Stimulated activated CD4-positive, alpha-beta T cell treated with anti-CD3 and anti-CD28 coated beads, Interleukin-1b, Interleukin-23, amount 100 ng/mL, for 24 hours (primary cell): ENCODE measurements around the gene MRTFA.
"Not testable (repeated sequence)": the region's sequence is repeated elsewhere in the genome, so short reads cannot be mapped to it uniquely, and the experiment has no call there.

Source experiments
- DNase-seq, 4 experiments: peaks; one replicate each; pipeline ENCODE4 v3.0.0-alpha.2; 2020; ENCODE audit warnings: low read depth in 4 of 4, low spot score in 1 of 4

MRTFA gene

GRCh38 chr22:40403141-40403540 is 233.4 kb downstream of the MRTFA start:
- no peak for DNase-seq

- DNase-seq, result no peak
Measured at GRCh38 chr22:40401981-40402406, 234.5 kb downstream of the MRTFA start.

GRCh38 chr22:40401532-40401931 is 235.0 kb downstream of the MRTFA start:
- no peak for DNase-seq

DNA sequence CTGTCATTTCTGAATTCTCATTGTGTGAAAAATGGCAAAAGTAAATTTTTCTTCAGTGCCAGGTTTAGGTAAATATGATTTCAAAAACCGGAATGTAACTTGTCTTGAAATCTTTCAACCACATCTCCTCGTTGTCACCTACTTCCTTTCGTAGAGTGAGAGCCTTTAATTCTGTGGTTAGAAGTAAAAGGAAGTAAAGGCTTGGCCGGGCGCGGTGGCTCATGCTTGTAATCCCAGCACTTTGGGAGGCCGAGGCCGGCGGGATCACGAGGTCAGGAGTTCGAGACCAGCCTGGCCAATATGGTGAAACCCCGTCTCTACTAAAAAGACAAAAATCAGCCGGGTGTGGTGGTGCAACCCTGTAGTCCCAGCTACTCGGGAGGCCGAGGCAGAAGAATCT is 236.4 kb downstream of the MRTFA start:
- DNase-seq, result no peak

- no peak for DNase-seq
Measured at GRCh38 chr22:40399621-40400020, 236.9 kb downstream of the MRTFA start.

- DNase-seq, result no peak
Measured at GRCh38 chr22:40397396-40397795, 239.1 kb downstream of the MRTFA start.

- DNase-seq, result no peak
Measured at GRCh38 chr22:40396882-40397281, 239.6 kb downstream of the MRTFA start.

DNA sequence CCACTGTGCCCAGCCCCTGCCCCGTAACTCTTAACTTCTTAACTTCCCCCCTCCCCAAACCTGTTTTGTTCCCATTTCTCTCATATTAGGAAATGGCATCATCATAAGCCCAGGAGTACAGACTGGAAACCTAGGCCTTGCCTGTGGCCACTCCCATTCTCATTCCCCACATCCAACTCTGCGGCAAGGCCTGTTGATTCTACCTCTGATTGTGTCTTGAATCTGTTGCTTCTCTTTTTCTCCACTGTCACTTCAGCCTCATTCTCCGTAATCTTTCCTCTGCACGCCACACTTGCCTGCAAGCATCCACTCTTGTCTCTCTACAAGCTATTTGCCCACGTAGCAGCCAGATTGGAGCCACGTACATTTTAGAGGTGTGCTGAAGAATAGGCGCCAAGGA is 240.9 kb downstream of the MRTFA start:
- no peak for DNase-seq

DNA sequence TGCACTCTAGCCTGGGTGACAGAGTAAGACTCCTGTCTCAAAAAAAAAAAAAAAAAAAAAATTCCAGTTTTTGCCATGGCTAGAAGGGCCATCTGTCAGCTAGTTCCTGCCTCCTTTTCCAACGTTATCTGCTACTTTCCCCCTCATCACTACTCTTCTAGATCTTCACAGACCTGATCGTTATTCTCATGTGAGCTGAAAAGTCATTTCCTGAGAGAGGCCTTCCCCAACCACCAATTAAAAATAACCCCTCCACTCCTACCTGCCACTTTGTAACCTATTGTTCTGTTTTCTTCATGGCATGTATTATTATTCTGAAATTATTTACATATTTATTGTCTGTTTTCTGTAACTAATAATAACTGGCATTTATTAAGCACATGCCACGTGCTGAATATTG is 241.9 kb downstream of the MRTFA start:
- no peak for DNase-seq

DNA sequence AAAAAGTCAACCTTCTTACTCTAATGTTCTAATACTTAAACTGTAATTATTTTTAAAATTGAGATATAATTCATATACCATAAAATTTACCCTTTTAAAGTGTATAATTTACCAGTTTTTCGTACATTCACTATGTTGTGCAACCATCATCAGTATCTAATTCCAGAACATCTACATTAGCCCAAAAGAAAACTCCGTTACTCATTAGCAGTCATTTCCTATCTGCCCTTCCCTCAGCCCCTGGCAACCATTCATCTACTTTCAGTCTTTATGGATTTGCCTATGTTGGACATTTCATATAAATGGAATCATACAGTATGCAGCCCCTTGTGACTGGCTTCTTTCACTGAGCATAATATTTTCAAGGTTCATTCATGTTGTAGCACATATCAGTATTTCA is 243.9 kb downstream of the MRTFA start:
- DNase-seq, result no peak

DNA sequence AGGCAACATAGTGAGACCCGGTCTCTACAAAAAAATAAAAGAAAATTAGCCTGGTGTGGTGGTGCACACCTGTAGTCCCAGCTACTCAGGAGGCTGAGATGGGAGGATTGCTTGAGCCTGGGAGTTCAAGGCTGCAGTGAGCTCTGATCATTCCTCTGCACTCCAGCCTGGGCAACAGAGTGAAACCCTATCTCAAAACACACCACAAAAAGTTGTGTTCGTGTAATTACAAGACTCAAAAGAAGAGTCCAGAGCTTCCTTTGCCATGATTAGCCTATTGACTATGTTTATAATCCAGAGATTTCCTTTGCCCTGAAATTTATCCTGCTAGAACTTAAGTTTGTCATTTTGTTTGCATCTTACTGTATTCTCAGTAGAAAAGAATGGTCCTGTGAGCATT is 245.1 kb downstream of the MRTFA start:
- DNase-seq, result no peak

GRCh38 chr22:40388231-40388630 is 248.3 kb downstream of the MRTFA start:
- no peak for DNase-seq

- no peak for DNase-seq
Measured at GRCh38 chr22:40387746-40388145, 248.8 kb downstream of the MRTFA start.

DNA sequence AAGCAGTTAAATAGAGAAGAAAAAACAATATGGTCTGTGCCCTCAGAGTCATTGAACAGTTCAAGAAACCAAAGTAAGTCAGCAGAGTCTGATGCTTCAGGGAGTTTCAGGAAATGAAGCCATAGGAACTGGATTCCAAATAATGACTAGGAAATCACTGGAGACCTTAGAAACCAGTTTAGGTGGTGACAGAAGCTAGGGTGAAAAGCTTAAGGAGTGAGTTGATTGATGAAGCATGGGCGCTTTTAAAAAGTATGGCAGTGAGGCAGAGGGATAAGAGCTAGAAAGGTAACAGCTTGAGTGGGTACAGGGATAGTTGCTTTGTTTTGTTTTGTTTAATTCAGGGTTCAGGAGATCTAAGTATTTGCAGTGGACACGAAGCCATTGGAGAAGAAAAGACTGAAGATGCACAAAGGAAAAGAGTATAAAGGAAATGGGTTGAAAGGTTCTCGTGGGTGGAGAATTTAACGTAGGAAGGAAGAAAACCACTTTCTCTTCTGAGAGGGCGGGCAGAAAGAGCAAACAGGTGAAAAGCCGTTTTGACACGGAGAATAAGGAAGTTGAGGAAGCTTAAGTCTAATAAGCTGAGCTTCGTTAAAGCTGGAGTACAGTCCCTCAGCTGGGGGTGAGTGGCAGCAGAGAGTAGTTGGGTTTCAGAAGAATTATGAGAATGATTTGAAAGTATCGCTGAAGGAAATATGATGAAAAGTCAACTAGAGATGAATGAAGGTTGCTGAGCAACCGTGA is 251.3 kb downstream of the MRTFA start:
- no peak for DNase-seq

- DNase-seq, result no peak
Measured at GRCh38 chr22:40383905-40384304, 252.6 kb downstream of the MRTFA start.

- DNase-seq, result no peak
Measured at GRCh38 chr22:40381461-40381860, 255.1 kb downstream of the MRTFA start.

GRCh38 chr22:40378448-40378847 is 258.1 kb downstream of the MRTFA start:
- not testable (repeated sequence) for DNase-seq

DNA sequence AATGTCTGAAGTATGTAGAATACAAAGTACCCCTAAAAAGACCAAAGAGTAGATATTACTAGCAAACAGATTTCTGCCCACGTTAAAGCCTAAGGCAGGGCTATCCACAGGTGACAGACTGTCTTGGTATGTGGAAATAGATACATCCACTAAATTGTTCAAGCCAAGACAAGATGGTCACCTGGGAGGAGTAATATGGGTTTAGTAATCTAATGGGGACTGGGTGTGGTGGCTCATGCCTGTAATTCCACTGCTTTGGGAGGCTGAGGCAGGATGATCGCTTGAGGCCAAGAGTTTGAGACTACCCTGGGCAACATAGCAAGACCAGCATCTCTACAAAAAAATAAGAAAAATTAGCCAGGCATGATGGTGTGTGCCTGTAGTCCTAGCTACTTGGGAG is 258.6 kb downstream of the MRTFA start:
- DNase-seq, result no peak

DNA sequence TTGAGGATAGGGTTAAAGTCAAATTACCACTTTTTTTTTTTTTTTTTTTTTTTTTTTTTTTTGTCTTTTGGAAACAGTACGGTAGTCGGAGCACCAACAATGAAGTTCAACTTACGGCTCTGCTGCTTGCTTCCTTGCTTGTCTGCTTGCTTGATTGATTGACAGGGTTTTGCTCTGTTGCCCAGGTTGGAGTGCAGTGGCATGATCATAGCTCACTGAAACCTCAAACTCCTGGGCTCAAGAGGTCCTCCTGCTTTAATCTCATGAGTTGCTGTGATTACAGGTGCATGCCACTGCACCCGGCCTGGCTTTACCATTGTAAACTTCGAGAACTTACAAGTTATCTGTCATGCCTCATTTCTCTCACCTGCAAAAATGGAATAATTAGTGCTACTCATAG is 260.4 kb downstream of the MRTFA start:
- no peak for DNase-seq

GRCh38 chr22:40374567-40374966 is 262.0 kb downstream of the MRTFA start:
- DNase-seq, result no peak

DNA sequence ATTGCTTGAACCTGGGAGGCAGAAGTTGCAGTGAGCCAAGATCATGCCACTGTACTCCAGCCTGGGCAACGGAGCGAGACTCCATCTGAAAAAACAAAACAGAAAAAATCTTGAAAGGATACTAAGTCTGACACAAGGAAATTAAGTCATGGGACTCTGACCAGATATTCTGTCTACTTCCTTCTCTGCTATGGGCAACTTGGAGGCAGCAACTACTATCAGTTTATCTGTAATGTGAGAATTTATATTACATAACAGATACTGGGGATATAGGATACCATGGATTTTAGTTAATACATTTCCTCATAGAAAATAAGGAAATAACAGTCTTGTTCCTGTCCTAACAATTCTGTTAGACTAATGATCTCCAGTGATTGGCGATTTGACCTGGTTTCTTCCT is 267.7 kb downstream of the MRTFA start:
- no peak for DNase-seq

DNA sequence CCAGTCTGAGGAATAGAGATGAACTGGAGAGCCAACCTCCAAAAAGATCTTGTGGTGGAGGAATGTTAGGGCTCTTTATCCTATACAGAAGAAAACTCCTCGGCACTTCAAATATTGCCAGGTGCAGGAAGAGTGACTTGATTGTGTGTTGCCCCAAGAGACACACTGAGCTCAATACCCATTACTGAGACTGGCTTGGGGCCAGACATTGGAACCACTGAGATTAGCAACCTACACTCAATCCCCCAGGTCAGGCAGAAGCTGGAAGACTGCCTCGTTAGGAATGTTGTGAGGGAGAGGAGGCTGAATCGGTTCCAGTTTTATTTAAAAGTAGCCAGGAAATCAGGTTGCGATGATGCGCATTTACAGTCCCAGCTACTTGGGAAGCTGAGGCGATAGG is 268.5 kb downstream of the MRTFA start:
- no peak for DNase-seq

- DNase-seq, result no peak
Measured at GRCh38 chr22:40367342-40367741, 269.2 kb downstream of the MRTFA start.
